ENCODE data around the gene ST8SIA1. TPM values are rescaled to one million over a fixed set of nuclear protein-coding genes. Genes with fewer than 3 reads are reported as not detected.

ST8SIA1 gene
- total RNA-seq, 2 experiments from 2014 or later = not detected

DNA sequence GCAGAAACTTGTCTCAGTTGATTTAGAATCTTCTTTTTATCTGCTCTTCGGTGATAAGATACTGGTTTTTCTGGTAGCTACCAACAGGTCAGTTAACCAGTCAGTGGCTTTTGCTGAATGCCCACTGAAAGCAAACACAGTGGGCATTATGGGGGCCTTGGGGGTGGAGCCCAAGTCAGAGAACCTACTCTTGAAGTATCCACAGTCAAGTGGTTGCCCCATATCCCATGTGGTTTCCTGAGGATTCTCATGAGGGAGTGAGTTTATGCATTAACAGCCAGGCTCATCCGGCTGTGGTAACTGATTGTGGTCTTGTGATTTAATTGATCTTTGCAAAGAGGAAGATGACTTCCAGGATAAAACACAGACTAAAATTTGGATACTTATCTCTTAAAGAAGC lies 83.7 kb downstream of the ST8SIA1 start:
- Histone ChIP-seq H4K20me1 (ENCODE audit: insufficient read depth, low read length) (no peaks in the 10 kb centered on the region), H3K36me3 (ENCODE audit: insufficient read depth, low read length) (no peaks in the 10 kb centered on the region), H3K4me2 (ENCODE audit: low read length) (no peak overlapping the region), H3K4me1 (ENCODE audit: insufficient read depth, low read length, poor library complexity, severe bottlenecking) (no peaks in the 10 kb centered on the region), H3K4me3 (ENCODE audit: low read depth, low read length, poor library complexity, severe bottlenecking) (no peak overlapping the region), H3K9me3 (ENCODE audit: low read length) (no peaks in the 10 kb centered on the region), H3K27ac (ENCODE audit: low read depth, low read length, poor library complexity, severe bottlenecking) (no peak overlapping the region), H2AFZ (ENCODE audit: low read length) (no peak overlapping the region), H3K9me2 (ENCODE audit: insufficient read depth, low read length) (no peaks in the 10 kb centered on the region), H3K79me2 (ENCODE audit: insufficient read depth, low read depth, low read length) (no peaks in the 10 kb centered on the region)
- no TSS peak for BruUV-seq (replicated peaks)
- intact Hi-C loops (cut with micrococcal nuclease; ENCODE audit: unreplicated experiment) = no loop called here
- CTCF ChIA-PET (ENCODE audit: unreplicated experiment) = no interaction called here
- POLR2A ChIA-PET = no interaction called here
- TF ChIP-seq CTCF (conservative IDR thresholded peaks at IDR 0.05; ENCODE audit: low read length) = no peak
- TF ChIP-seq EZH2phosphoT487 (IDR thresholded peaks at IDR 0.05; ENCODE audit: borderline replicate concordance, low read depth, low read length) = no peak
- DNase-seq (ENCODE audit: low spot score) = no peak

DNA sequence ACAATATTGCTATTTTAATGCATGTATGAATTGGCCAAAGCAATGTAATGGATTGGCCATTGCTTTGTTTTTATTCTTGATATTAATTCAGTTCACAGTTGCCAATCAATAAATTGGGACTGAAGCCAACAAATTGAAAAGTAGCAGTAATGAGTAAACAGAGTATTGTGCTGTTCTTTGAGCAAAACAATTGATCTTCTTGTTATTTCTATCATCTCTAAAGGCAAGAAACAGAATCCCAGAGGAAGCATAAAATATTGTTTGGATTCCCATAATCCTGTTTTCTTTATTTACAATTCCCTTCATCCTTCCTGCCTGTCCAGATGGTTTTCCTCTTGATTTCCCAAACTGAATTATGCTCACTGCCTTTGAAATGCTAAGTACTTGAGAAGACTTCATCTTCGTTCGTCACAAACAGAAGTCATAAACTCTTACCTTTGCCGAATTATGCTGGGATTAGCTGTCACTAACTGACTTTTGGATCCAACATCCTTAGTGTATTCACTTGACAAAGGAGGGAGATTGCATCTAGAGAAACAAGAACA lies 85.9 kb downstream of the ST8SIA1 start:
- no peaks in the 10 kb centered on the region for H3K79me2 ChIP-seq (ENCODE audit: insufficient read depth, low read depth, low read length)
- no peak overlapping the region for H3K27ac ChIP-seq (ENCODE audit: low read depth, low read length, poor library complexity, severe bottlenecking)
- H3K4me3 ChIP-seq (ENCODE audit: low read depth, low read length, poor library complexity, severe bottlenecking) = no peak overlapping the region
- no peak overlapping the region for H2AFZ ChIP-seq (ENCODE audit: low read length)
- no peaks in the 10 kb centered on the region for H3K9me3 ChIP-seq (ENCODE audit: low read length)
- ChIA-PET CTCF (ENCODE audit: unreplicated experiment) (no interaction called here), POLR2A (no interaction called here)
- no peak for DNase-seq (ENCODE audit: low spot score)
- intact Hi-C loops (cut with micrococcal nuclease; ENCODE audit: unreplicated experiment) = no loop called here
- no peak overlapping the region for H3K4me2 ChIP-seq (ENCODE audit: low read length)
- H3K36me3 ChIP-seq (ENCODE audit: insufficient read depth, low read length) = no peaks in the 10 kb centered on the region
- no peaks in the 10 kb centered on the region for H3K9me2 ChIP-seq (ENCODE audit: insufficient read depth, low read length)
- BruUV-seq (replicated peaks) = no TSS peak
- H3K4me1 ChIP-seq (ENCODE audit: insufficient read depth, low read length, poor library complexity, severe bottlenecking) = no peaks in the 10 kb centered on the region
- TF ChIP-seq EZH2phosphoT487 (IDR thresholded peaks at IDR 0.05; ENCODE audit: borderline replicate concordance, low read depth, low read length) (no peak), CTCF (conservative IDR thresholded peaks at IDR 0.05; ENCODE audit: low read length) (no peak)
- H4K20me1 ChIP-seq (ENCODE audit: insufficient read depth, low read length) = no peaks in the 10 kb centered on the region

- Histone ChIP-seq H4K20me1 (ENCODE audit: insufficient read depth, low read length) (no peaks in the 10 kb centered on the region), H3K4me3 (ENCODE audit: low read depth, low read length, poor library complexity, severe bottlenecking) (no peak overlapping the region), H3K4me1 (ENCODE audit: insufficient read depth, low read length, poor library complexity, severe bottlenecking) (no peaks in the 10 kb centered on the region), H3K27ac (ENCODE audit: low read depth, low read length, poor library complexity, severe bottlenecking) (no peak overlapping the region), H3K79me2 (ENCODE audit: insufficient read depth, low read depth, low read length) (no peaks in the 10 kb centered on the region), H3K36me3 (ENCODE audit: insufficient read depth, low read length) (no peaks in the 10 kb centered on the region), H3K4me2 (ENCODE audit: low read length) (no peak overlapping the region), H2AFZ (ENCODE audit: low read length) (no peak overlapping the region), H3K9me3 (ENCODE audit: low read length) (no peaks in the 10 kb centered on the region), H3K9me2 (ENCODE audit: insufficient read depth, low read length) (no peaks in the 10 kb centered on the region)
- no peak for DNase-seq (ENCODE audit: low spot score)
- ChIA-PET POLR2A (no interaction called here), CTCF (ENCODE audit: unreplicated experiment) (no interaction called here)
- no TSS peak for BruUV-seq (replicated peaks)
- intact Hi-C loops (cut with micrococcal nuclease; ENCODE audit: unreplicated experiment) = no loop called here
- TF ChIP-seq EZH2phosphoT487 (IDR thresholded peaks at IDR 0.05; ENCODE audit: borderline replicate concordance, low read depth, low read length) (no peak), CTCF (conservative IDR thresholded peaks at IDR 0.05; ENCODE audit: low read length) (no peak)
Measured at GRCh38 chr12:22248121-22248520, 86.4 kb downstream of the ST8SIA1 start.
